ENCODE measurements around the gene FGB.

Gene FGB

GRCh38 chr4:154597798-154598774 lies 35.3 kb downstream of the FGB start:
- no peak for DNase-seq

GRCh38 chr4:154602404-154603020 lies 39.7 kb downstream of the FGB start:
- DNase-seq, result no peak

- DNase-seq, result no peak
Observed at GRCh38 chr4:154603033-154603943, 40.5 kb downstream of the FGB start.

- DNase-seq, result no peak
Observed at GRCh38 chr4:154604696-154605200, 41.9 kb downstream of the FGB start.

- no peak for DNase-seq
Observed at GRCh38 chr4:154606728-154607723, 44.2 kb downstream of the FGB start.

- no peak for DNase-seq
Observed at GRCh38 chr4:154608361-154609252, 45.8 kb downstream of the FGB start.

- DNase-seq, result no peak
Observed at GRCh38 chr4:154609532-154609931, 46.7 kb downstream of the FGB start.

GRCh38 chr4:154610582-154610981 lies 47.8 kb downstream of the FGB start:
- no peak for DNase-seq

GRCh38 chr4:154611833-154612232 lies 49.0 kb downstream of the FGB start:
- no peak for DNase-seq

- no peak for DNase-seq
Observed at GRCh38 chr4:154612472-154613414, 49.9 kb downstream of the FGB start, which contains the start of gene FGG. FGG (minus strand) TSS chr4:154612656; CDS start chr4:154612609, 47 bp downstream.

- no peak for DNase-seq
Observed at GRCh38 chr4:154614306-154614705, 51.5 kb downstream of the FGB start.

GRCh38 chr4:154615211-154615610 lies 52.4 kb downstream of the FGB start:
- no peak for DNase-seq

- no peak for DNase-seq
Observed at GRCh38 chr4:154616287-154616686, 53.5 kb downstream of the FGB start.

GRCh38 chr4:154616731-154617130 lies 53.9 kb downstream of the FGB start:
- DNase-seq, result no peak

- DNase-seq, result no peak
Observed at GRCh38 chr4:154617820-154618317, 55.1 kb downstream of the FGB start.

GRCh38 chr4:154618708-154619315 lies 56.0 kb downstream of the FGB start:
- peak; percentile 10 for DNase-seq

GRCh38 chr4:154620111-154620510 lies 57.3 kb downstream of the FGB start:
- DNase-seq, result no peak

Measured in NCI-H748 treated with DMSO at 0.1 percent for 48 hours (cell line).